Central memory CD8-positive, alpha-beta T cell (primary cell): Measurements from ENCODE around the gene VGLL4.
"Not testable (repeated sequence)": the region's sequence is repeated elsewhere in the genome, so short reads cannot be mapped to it uniquely, and the experiment has no call there.

ENCODE experiments used
- ATAC-seq: fragments of 150-1000 bp; cut with Tn5 transposase; replicated peaks from 2 replicates; pipeline ENCODE4 v1.10.0; 2022; ENCODE audit warnings: mild to moderate bottlenecking, moderate FRiP score, moderate number of reproducible peaks; ENCODE audit not compliant: poor library complexity, severe bottlenecking; ENCODE audit errors: extremely low read depth
- DNase-seq, 2 donors: peaks; one replicate each; pipeline ENCODE4 v3.0.0; 2021; ENCODE audit warnings: low spot score in 2 of 2
- H3K27ac Mint-ChIP-seq: one replicate; pipeline ENCODE4 v1.8.0; 2022; ENCODE audit warnings: low read depth, mild to moderate bottlenecking, moderate library complexity, mixed read lengths
- H3K27me3 Mint-ChIP-seq: one replicate; pipeline ENCODE4 v1.8.0; 2022; ENCODE audit warnings: mixed read lengths
- H3K36me3 Mint-ChIP-seq: one replicate; pipeline ENCODE4 v1.8.0; 2022; ENCODE audit warnings: mild to moderate bottlenecking, moderate library complexity, mixed read lengths; ENCODE audit not compliant: insufficient read depth
- H3K4me1 Mint-ChIP-seq: one replicate; pipeline ENCODE4 v1.8.0; 2022; ENCODE audit warnings: mixed read lengths
- H3K4me3 Mint-ChIP-seq: one replicate; pipeline ENCODE4 v1.8.0; 2022; ENCODE audit warnings: mild to moderate bottlenecking, moderate library complexity, mixed read lengths
- H3K9me3 Mint-ChIP-seq: one replicate; pipeline ENCODE4 v1.8.0; 2022; ENCODE audit warnings: mixed read lengths

Gene VGLL4

GRCh38 chr3:11522953-11523571, 120.7 kb downstream of the VGLL4 start:
- H3K27me3 Mint-ChIP-seq = no peaks in the 10 kb centered on the region
- DNase-seq = no peak
- no peak overlapping the region for H3K27ac Mint-ChIP-seq
- peaks cover 2% of the 10 kb centered on the region for H3K36me3 Mint-ChIP-seq
- ATAC-seq = no peak
- H3K9me3 Mint-ChIP-seq = no peaks in the 10 kb centered on the region
- no peak overlapping the region for H3K4me3 Mint-ChIP-seq
- H3K4me1 Mint-ChIP-seq = peaks cover 4% of the 10 kb centered on the region

- Mint-ChIP-seq H3K27ac (no peak overlapping the region), H3K27me3 (no peaks in the 10 kb centered on the region), H3K9me3 (no peaks in the 10 kb centered on the region), H3K36me3 (peaks cover 2% of the 10 kb centered on the region), H3K4me1 (peaks cover 4% of the 10 kb centered on the region), H3K4me3 (no peak overlapping the region)
- ATAC-seq = no peak
- no peak for DNase-seq
Measured at GRCh38 chr3:11522398-11522715, 121.4 kb downstream of the VGLL4 start.

DNA sequence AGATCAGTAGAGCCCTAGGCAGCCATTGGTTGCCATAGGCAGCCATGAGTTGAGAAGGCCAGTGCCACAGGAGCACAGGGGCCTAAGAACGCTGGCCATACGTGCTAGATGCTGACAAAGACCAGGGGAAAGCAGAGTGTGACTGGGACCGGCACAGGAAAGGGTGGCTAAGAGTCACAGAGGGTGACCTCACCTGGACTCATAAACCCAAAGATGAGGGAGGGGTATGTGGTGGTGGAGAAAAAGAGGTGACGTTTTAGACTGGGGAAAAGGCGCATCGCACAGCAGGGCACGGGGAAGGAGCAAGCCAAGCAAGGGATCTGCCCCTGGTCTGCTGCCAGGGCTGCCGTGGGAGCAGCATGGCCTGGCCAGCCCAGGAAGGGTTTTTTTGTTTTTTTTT, 122.5 kb downstream of the VGLL4 start:
- Mint-ChIP-seq H3K9me3 (no peaks in the 10 kb centered on the region), H3K27ac (no peak overlapping the region), H3K4me3 (no peak overlapping the region), H3K4me1 (peaks cover 4% of the 10 kb centered on the region), H3K36me3 (peaks cover 2% of the 10 kb centered on the region), H3K27me3 (no peaks in the 10 kb centered on the region)
- no peak for DNase-seq
- no peak for ATAC-seq

DNA sequence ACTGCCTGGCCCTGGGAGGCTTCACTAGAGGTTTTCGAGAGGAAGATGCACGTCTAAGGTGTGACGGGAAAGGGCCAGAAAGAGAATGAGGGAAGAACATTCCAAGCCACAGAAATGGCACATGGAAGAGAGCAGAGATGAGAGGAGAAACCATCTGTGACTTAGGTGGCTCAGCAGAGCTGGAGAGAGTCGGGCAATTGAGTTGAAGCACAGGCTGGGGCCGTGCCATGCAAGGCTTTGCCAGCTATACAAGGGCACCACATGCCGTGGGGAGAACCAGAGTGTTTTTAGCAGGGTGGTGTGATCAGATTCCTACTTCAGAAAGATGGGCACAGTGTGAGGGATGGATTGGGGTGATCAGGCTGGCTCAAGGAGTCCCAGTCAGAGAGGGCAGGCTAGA, 126.1 kb downstream of the VGLL4 start:
- H3K27me3 Mint-ChIP-seq = no peaks in the 10 kb centered on the region

GRCh38 chr3:11514191-11514821, 129.4 kb downstream of the VGLL4 start:
- Mint-ChIP-seq H3K27me3 (no peaks in the 10 kb centered on the region), H3K36me3 (no peaks in the 10 kb centered on the region), H3K27ac (no peak overlapping the region), H3K4me3 (no peak overlapping the region), H3K9me3 (no peaks in the 10 kb centered on the region), H3K4me1 (peaks cover 4% of the 10 kb centered on the region)
- ATAC-seq = no peak
- no peak for DNase-seq

More for the DNA sequence above, 126.1 kb downstream of the VGLL4 start:
- no peaks in the 10 kb centered on the region for H3K9me3 Mint-ChIP-seq
- peaks cover 2% of the 10 kb centered on the region for H3K36me3 Mint-ChIP-seq
- no peak overlapping the region for H3K4me3 Mint-ChIP-seq
- no peak for ATAC-seq
- H3K27ac Mint-ChIP-seq = no peak overlapping the region
- DNase-seq = no peak
- H3K4me1 Mint-ChIP-seq = peaks cover 8% of the 10 kb centered on the region

- H3K9me3 Mint-ChIP-seq = no peaks in the 10 kb centered on the region
- H3K36me3 Mint-ChIP-seq = no peaks in the 10 kb centered on the region
- H3K27me3 Mint-ChIP-seq = no peaks in the 10 kb centered on the region
- peaks cover 4% of the 10 kb centered on the region for H3K4me1 Mint-ChIP-seq
- no peak for ATAC-seq
- DNase-seq = no peak
- no peak overlapping the region for H3K4me3 Mint-ChIP-seq
- H3K27ac Mint-ChIP-seq = no peak overlapping the region
Measured at GRCh38 chr3:11513817-11514135, 129.9 kb downstream of the VGLL4 start.

DNA sequence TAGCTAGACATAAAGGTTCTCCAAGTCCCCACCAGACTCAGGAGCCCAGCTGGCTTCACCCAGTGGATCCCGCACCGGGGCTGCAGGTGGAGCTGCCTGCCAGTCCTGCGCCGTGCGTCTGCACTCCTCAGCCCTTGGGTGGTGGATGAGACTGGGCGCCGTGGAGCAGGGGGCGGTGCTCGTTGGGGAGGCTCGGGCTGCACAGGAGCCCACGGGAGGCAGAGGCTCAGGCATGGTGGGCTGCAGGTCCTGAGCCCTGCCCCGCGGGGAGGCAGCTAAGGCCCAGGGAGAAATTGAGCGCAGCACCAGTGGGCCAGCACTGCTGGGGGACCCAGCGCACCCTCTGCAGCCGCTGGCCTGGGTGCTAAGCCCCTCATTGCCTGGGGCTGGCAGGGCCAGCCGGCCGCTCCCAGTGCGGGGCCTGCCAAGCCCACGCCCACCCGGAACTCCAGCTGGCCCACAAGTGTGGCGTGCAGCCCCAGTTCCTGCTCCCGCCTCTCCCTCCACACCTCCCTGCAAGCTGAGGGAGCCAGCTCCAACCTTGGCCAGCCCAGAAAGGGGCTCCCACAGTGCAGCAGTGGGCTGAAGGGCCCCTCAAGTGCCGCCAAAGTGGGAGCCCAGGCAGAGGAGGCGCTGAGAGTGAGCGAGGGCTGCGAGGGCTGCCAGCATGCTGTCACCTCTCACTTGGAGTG, 130.4 kb downstream of the VGLL4 start:
- ATAC-seq, H3K9me3 Mint-ChIP-seq, DNase-seq, H3K36me3 Mint-ChIP-seq, H3K27ac Mint-ChIP-seq, H3K27me3 Mint-ChIP-seq, H3K4me1 Mint-ChIP-seq, H3K4me3 Mint-ChIP-seq: not testable (repeated sequence)

- H3K36me3 Mint-ChIP-seq, H3K27me3 Mint-ChIP-seq, H3K4me1 Mint-ChIP-seq, H3K27ac Mint-ChIP-seq, DNase-seq, ATAC-seq, H3K4me3 Mint-ChIP-seq, H3K9me3 Mint-ChIP-seq: not testable (repeated sequence)
Measured at GRCh38 chr3:11511606-11512005, 132.1 kb downstream of the VGLL4 start.

GRCh38 chr3:11510356-11510755, 133.4 kb downstream of the VGLL4 start:
- Mint-ChIP-seq H3K9me3 (no peaks in the 10 kb centered on the region), H3K4me3 (no peak overlapping the region), H3K4me1 (peaks cover 4% of the 10 kb centered on the region), H3K36me3 (peaks cover 2% of the 10 kb centered on the region), H3K27ac (no peak overlapping the region), H3K27me3 (no peaks in the 10 kb centered on the region)
- DNase-seq (no peak), ATAC-seq (no peak)

DNA sequence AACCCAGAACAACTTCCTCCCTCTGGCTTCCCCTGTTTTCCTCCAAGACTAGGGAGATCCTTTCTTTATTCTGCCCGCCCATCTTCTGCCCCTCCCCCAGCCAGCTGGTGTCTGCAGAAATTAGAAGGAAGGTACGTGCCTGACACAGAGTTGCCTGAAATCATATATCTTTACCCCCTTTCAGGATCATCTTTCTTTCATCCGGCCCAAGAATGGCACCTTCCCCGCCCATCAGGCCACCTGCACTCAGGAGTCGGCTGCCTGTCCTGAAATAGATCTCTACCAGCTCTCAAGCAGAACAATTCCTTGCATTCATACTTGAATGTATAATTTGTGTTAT, 133.7 kb downstream of the VGLL4 start:
- peaks cover 4% of the 10 kb centered on the region for H3K4me1 Mint-ChIP-seq
- no peak overlapping the region for H3K27ac Mint-ChIP-seq
- peaks cover 2% of the 10 kb centered on the region for H3K36me3 Mint-ChIP-seq
- no peak for DNase-seq
- no peak overlapping the region for H3K4me3 Mint-ChIP-seq
- no peak for ATAC-seq
- H3K9me3 Mint-ChIP-seq = no peaks in the 10 kb centered on the region
- no peaks in the 10 kb centered on the region for H3K27me3 Mint-ChIP-seq

DNA sequence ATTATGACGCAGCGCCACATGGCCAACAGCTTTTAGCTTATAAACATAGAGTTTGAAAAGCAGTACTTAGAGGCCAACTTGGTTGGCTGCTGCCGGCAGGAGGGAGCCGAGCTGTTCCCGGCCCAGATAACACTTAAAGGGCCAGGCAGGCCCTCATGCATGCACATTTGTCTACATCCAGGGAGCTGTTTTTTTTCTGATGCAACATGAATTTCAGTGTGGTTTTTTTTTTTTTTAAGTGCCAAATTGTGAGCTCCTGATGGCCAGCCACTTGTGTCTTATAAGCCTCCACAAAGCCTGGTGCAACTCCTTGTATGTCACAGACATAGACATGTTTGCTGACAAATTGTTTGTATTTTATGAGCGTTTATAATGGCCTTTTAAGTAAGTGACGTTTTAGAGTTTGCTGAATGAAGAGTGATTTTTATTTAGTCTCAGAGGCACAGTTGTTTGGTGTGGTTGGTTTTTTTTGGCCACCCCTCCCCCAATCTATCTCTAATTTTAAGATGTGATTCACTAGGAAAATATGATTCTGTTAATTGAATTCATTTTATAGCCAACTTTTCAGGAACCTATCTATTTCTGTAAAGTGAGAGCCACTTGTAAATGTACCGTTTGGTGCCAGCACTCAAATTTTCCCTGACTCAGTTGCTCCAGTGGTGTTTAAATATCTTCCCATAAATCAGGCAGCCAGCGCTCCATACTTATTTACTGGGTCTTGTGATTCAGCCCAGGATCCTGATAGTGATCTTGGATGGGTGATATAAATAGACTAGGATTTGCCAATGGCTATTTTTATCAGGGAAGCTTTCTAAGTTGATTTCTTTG, 134.3 kb downstream of the VGLL4 start:
- Mint-ChIP-seq H3K36me3 (peaks cover 2% of the 10 kb centered on the region), H3K27me3 (no peaks in the 10 kb centered on the region), H3K27ac (no peak overlapping the region), H3K4me3 (no peak overlapping the region), H3K9me3 (no peaks in the 10 kb centered on the region), H3K4me1 (peaks cover 4% of the 10 kb centered on the region)
- no peak for DNase-seq
- no peak for ATAC-seq

DNA sequence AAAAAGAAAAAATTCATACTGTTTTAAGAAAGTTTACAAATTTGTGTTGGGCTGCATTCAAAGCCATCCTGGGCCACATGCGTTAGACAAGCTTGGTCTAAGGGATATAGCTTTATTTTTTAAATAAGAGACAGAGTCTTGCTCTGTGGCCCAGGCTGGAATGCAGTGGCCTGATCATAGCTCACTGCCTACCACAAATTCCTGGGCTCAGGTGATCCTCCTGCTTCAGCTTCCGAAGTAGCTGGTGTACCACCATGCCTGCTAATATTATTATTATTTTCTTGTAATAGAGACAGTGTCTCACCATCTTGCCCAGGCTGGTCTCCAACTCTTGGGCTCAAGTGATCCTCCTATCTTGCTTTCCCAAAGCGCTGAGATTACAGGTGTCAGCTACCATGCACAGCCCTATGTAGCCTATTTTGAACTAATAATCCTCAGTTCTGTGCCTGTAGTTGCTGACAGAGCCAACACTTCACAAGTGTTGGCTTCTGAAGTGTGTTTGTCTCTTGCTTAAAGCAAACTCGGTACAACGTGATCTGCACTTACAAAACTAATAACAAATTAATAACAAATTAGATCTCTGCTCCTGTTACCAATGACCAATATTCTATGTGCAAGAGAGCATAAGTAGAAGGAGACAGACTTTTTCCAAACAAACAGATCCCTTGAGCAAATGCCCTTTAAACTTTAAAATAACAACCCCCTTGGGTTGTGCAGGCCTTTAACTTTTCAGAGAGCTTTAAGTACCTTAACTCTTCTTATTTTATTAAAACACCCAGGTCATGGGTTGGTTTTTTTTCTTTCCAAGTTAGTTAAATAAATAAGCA, 135.2 kb downstream of the VGLL4 start:
- ATAC-seq = no peak
- H3K4me3 Mint-ChIP-seq = no peak overlapping the region
- H3K36me3 Mint-ChIP-seq = peaks cover 2% of the 10 kb centered on the region
- no peaks in the 10 kb centered on the region for H3K27me3 Mint-ChIP-seq
- H3K9me3 Mint-ChIP-seq = no peaks in the 10 kb centered on the region
- no peak for DNase-seq
- no peak overlapping the region for H3K27ac Mint-ChIP-seq
- no peaks in the 10 kb centered on the region for H3K4me1 Mint-ChIP-seq
